GM12864 (cell line): ENCODE results near the gene SIRT3.
"Not testable (repeated sequence)": the region's sequence is repeated elsewhere in the genome, so short reads cannot be mapped to it uniquely, and the experiment has no call there.

Source experiments
- DNase-seq: peaks from one replicate; pipeline ENCODE4 v3.0.0-alpha.2; 2011; ENCODE audit warnings: low read depth
- H3K4me3 ChIP-seq: 2 replicates; pipeline ENCODE4 v1.5.1; 2011; ENCODE audit warnings: mild to moderate bottlenecking, low read depth, low read length, control low read depth
- CTCF ChIP-seq: IDR thresholded peaks from 2 replicates; pipeline ENCODE4 v1.5.1; 2011; ENCODE audit warnings: low read depth, mild to moderate bottlenecking, moderate library complexity, low read length, control low read depth, inconsistent platforms; ENCODE audit errors: missing control alignments

SIRT3 gene

GRCh38 chr11:221539-221938 is 14.6 kb downstream of the SIRT3 start:
- no peak for DNase-seq
- TF ChIP-seq CTCF = no peak

DNA sequence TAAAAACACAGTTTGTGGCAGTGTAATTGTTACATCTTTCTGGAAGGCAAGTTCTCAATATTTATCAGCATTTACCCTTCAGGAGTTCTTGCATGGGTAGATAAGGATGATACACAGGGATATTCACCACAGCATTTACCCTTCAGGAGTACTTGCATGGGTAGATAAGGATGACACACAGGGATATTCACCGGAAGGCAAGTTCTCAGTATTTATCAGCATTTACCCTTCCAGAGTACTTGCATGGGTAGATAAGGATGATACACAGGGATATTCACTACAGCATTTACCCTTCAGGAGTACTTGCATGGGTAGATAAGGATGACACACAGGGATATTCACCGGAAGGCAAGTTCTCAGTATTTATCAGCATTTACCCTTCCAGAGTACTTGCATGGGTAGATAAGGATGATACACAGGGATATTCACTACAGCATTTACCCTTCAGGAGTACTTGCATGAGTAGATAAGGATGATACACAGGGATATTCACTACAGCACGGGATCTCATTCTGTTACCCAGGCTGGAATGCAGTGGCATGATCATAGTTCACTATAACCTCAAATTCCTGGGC is 15.4 kb downstream of the SIRT3 start:
- not testable (repeated sequence) for DNase-seq, H3K4me3 ChIP-seq

More at GRCh38 chr11:221539-221938, 14.6 kb downstream of the SIRT3 start:
- no peak overlapping the region for H3K4me3 ChIP-seq

DNA sequence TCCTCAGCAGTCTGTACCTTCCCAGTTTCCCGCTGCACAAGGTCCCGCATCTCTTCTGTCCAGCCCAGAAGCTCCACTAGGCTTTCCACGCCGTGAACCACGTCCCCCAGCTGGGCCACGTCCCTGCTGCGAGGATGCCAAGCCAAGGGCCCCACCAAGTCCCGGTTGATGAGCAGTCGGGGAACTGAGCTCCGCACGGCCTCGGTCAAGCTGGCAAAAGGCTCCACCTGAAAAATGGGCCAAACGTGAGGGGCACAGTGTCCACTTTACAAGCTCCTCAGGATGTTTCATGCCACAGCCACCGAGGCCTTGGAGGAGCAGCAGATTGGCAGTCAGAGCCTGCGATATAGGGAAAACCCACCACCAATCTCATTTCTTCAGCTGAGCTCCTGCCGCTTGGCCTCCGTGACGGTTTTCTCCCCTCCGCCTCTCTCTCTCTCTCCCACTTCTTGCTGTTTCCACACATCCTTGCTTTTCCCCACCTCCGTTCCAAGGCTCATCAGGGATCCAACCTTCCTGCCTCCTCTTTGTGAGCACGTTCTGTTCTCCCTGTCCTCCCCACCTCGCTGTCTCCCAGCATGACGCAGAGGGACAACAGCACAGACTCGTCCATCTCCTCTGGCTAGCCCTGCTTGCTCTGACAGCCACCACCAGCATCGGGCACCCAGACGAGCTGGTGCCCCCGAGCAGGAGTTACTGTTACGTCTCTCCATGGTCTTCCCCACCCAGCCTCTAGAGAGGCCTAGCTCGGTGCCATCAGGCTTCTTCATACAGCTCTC is 17.1 kb downstream of the SIRT3 start:
- H3K4me3 ChIP-seq = no peak overlapping the region
- no peak for DNase-seq
- TF ChIP-seq CTCF = no peak

DNA sequence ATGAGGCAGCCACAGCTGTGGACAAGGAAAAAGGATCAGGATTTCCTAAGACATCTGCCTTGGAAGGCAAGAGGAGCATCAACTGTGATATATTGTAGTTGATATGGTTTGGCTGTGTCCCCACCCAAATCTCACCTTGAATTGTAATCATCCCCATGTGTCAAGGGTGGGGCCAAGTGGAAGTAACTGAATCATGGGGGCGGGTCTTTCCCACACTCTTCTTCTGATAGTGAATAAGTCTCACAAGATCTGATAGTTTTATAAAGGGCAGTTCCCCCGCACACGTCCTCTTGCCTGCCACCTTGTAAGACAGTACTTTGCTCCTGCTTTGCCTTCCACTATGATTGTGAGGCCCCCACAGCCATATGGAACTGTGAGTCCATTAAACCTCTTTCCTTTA is 18.4 kb downstream of the SIRT3 start:
- DNase-seq = no peak
- no peak overlapping the region for H3K4me3 ChIP-seq
- TF ChIP-seq CTCF = no peak

DNA sequence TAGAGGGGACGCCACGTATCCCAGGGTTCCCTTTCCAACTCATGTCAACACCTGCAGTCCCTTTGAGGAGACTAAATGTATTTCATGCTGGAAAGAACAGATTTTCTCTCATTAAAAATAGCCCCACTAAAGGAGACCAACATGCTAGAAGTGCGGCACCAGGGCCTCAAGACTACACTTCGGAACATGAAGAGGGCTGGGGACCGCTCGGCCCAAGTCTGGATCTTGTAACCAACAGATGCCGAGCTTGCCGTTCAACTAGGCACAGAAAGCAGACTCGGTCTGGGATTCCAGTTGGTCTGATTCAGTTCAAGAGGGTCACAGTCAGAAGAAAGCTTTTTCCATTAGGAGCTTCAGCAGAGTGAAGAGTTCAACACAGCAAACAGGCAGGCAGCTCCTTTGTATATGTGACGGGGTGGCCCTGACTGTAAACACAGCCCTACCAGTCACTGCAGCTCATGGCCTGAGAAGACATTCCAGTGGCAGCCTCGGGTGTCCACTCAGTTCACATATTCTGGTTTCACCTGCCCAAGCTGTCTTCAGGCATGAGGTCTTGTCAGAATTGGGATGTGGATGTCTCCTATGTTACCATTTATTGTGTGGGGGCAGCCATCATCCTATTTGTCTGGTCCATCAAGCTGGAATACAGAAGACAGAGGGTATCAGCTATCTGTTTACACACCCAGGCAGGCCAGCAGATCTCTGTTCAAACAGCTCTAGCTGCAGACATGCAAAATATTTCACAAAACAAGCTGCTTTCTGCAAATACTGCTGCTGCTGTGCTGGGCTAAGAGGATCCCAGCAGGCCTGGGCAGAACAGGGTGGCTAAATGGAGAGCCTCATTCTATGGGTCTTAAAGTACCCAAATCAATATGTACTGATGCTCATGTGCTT is 19.8 kb downstream of the SIRT3 start:
- no peak for TF ChIP-seq CTCF
- H3K4me3 ChIP-seq = no peak overlapping the region
- no peak for DNase-seq

DNA sequence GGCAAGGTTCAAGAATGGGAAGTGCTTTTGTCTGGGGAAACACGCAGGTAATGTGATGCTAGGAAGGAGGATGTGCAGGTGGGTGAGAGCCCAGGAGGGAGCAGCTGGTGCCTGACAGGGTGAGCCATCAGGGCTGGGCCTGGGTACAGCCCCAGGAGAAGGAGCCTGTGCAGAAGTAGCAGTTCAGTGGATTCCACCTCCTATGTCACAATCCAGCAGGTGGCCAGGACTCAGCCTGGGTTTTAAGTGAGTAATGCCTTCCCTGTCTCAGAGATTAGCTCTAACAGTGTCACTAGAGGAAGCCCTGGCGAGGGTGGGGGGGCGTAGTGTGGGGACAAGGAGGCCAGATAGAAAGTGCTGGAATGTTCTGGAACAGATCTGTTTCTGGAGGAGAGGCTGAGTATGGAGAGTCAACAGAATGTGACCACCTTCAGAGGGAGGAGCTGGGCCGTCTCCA is 20.5 kb downstream of the SIRT3 start:
- no peak for TF ChIP-seq CTCF
- H3K4me3 ChIP-seq = no peak overlapping the region
- DNase-seq = no peak

DNA sequence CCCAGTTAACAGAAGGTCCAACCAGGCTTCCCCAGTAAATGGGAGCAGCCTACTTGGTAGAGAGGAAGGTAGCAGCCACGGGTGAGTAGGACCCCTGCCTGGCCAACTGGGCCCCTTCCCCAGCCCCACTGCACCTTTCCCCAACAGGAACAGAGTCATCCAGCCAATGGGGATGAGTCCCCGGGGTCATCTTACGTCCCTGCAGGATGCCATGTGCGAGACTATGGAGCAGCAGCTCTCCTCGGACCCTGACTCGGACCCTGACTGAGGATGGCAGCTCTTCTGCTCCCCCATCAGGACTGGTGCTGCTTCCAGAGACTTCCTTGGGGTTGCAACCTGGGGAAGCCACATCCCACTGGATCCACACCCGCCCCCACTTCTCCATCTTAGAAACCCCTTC is 22.1 kb downstream of the SIRT3 start:
- no peak for TF ChIP-seq CTCF
- H3K4me3 ChIP-seq = no peak overlapping the region
- no peak for DNase-seq
